Mucosa of stomach (tissue), 1 donor: ENCODE data around the gene RAPGEF4.

Source experiments
- H3K27me3 ChIP-seq: one replicate; pipeline ENCODE4 v1.7.0; 2013; ENCODE audit warnings: mild to moderate bottlenecking, low read length; ENCODE audit not compliant: control insufficient read depth, insufficient read depth
- H3K36me3 ChIP-seq: one replicate; pipeline ENCODE4 v1.7.0; 2013; ENCODE audit warnings: low read length; ENCODE audit not compliant: control insufficient read depth, insufficient read depth
- H3K4me1 ChIP-seq: one replicate; pipeline ENCODE4 v1.7.0; 2013; ENCODE audit warnings: mild to moderate bottlenecking, low read length; ENCODE audit not compliant: control insufficient read depth, insufficient read depth
- H3K4me3 ChIP-seq: one replicate; pipeline ENCODE4 v1.7.0; 2013; ENCODE audit warnings: low read length
- H3K9ac ChIP-seq: one replicate; pipeline ENCODE4 v1.7.0; 2013; ENCODE audit warnings: mild to moderate bottlenecking, low read length, moderate library complexity
- H3K9me3 ChIP-seq: one replicate; pipeline ENCODE4 v1.7.0; 2013; ENCODE audit warnings: mild to moderate bottlenecking, low read length, moderate library complexity; ENCODE audit not compliant: control insufficient read depth
- donor health status: Pancreatic carcinoma.

RAPGEF4 gene

GRCh38 chr2:172944022-172944793 is 208.6 kb downstream of the RAPGEF4 start:
- no peaks in the 10 kb centered on the region for H3K36me3 ChIP-seq
- no peaks in the 10 kb centered on the region for H3K27me3 ChIP-seq
- no peaks in the 10 kb centered on the region for H3K4me1 ChIP-seq
- H3K9me3 ChIP-seq = no peaks in the 10 kb centered on the region
- no peak overlapping the region for H3K4me3 ChIP-seq
- no peak overlapping the region for H3K9ac ChIP-seq

- Histone ChIP-seq H3K27me3 (no peaks in the 10 kb centered on the region), H3K9ac (no peak overlapping the region), H3K36me3 (no peaks in the 10 kb centered on the region), H3K9me3 (no peaks in the 10 kb centered on the region), H3K4me3 (no peak overlapping the region), H3K4me1 (no peaks in the 10 kb centered on the region)
Observed at GRCh38 chr2:172944794-172945509, 209.3 kb downstream of the RAPGEF4 start.

- H3K27me3 ChIP-seq = no peaks in the 10 kb centered on the region
- no peak overlapping the region for H3K9ac ChIP-seq
- no peaks in the 10 kb centered on the region for H3K4me1 ChIP-seq
- no peaks in the 10 kb centered on the region for H3K9me3 ChIP-seq
- H3K36me3 ChIP-seq = no peaks in the 10 kb centered on the region
- no peak overlapping the region for H3K4me3 ChIP-seq
Observed at GRCh38 chr2:172945510-172945850, 209.8 kb downstream of the RAPGEF4 start.

GRCh38 chr2:172947461-172948153 is 212.0 kb downstream of the RAPGEF4 start:
- Histone ChIP-seq H3K9ac (no peak overlapping the region), H3K27me3 (no peaks in the 10 kb centered on the region), H3K4me3 (no peak overlapping the region), H3K4me1 (no peaks in the 10 kb centered on the region), H3K9me3 (no peaks in the 10 kb centered on the region), H3K36me3 (no peaks in the 10 kb centered on the region)

GRCh38 chr2:172949522-172949921 is 213.9 kb downstream of the RAPGEF4 start:
- Histone ChIP-seq H3K9ac (no peak overlapping the region), H3K4me3 (no peak overlapping the region), H3K27me3 (no peaks in the 10 kb centered on the region), H3K36me3 (no peaks in the 10 kb centered on the region), H3K9me3 (no peaks in the 10 kb centered on the region), H3K4me1 (no peaks in the 10 kb centered on the region)

- H3K36me3 ChIP-seq = no peaks in the 10 kb centered on the region
- no peaks in the 10 kb centered on the region for H3K9me3 ChIP-seq
- H3K4me3 ChIP-seq = no peak overlapping the region
- H3K4me1 ChIP-seq = no peaks in the 10 kb centered on the region
- H3K9ac ChIP-seq = no peak overlapping the region
- no peaks in the 10 kb centered on the region for H3K27me3 ChIP-seq
Observed at GRCh38 chr2:172950565-172950964, 214.9 kb downstream of the RAPGEF4 start.

- Histone ChIP-seq H3K27me3 (no peaks in the 10 kb centered on the region), H3K36me3 (no peaks in the 10 kb centered on the region), H3K9ac (no peak overlapping the region), H3K9me3 (no peaks in the 10 kb centered on the region), H3K4me3 (no peak overlapping the region), H3K4me1 (no peaks in the 10 kb centered on the region)
Observed at GRCh38 chr2:172951554-172951953, 215.9 kb downstream of the RAPGEF4 start.

- Histone ChIP-seq H3K9ac (no peak overlapping the region), H3K27me3 (no peaks in the 10 kb centered on the region), H3K36me3 (no peaks in the 10 kb centered on the region), H3K4me3 (no peak overlapping the region), H3K4me1 (no peaks in the 10 kb centered on the region), H3K9me3 (no peaks in the 10 kb centered on the region)
Observed at GRCh38 chr2:172953411-172953810, 217.8 kb downstream of the RAPGEF4 start.

GRCh38 chr2:172953970-172954852 is 218.6 kb downstream of the RAPGEF4 start:
- Histone ChIP-seq H3K4me1 (no peaks in the 10 kb centered on the region), H3K4me3 (no peak overlapping the region)

GRCh38 chr2:172955587-172955986 is 219.9 kb downstream of the RAPGEF4 start:
- Histone ChIP-seq H3K9ac (no peak overlapping the region), H3K9me3 (no peaks in the 10 kb centered on the region), H3K36me3 (no peaks in the 10 kb centered on the region), H3K27me3 (no peaks in the 10 kb centered on the region), H3K4me3 (no peak overlapping the region), H3K4me1 (no peaks in the 10 kb centered on the region)

More at GRCh38 chr2:172953970-172954852, 218.6 kb downstream of the RAPGEF4 start:
- Histone ChIP-seq H3K27me3 (no peaks in the 10 kb centered on the region), H3K36me3 (no peaks in the 10 kb centered on the region), H3K9me3 (no peaks in the 10 kb centered on the region), H3K9ac (no peak overlapping the region)

- H3K4me3 ChIP-seq = no peak overlapping the region
- no peak overlapping the region for H3K9ac ChIP-seq
- no peaks in the 10 kb centered on the region for H3K9me3 ChIP-seq
- no peaks in the 10 kb centered on the region for H3K4me1 ChIP-seq
- no peaks in the 10 kb centered on the region for H3K27me3 ChIP-seq
- no peaks in the 10 kb centered on the region for H3K36me3 ChIP-seq
Observed at GRCh38 chr2:172957734-172958133, 222.1 kb downstream of the RAPGEF4 start.
